ENCODE results near the gene CPEB2.

The CPEB2 gene

GRCh38 chr4:15042529-15043167 lies 40.4 kb downstream of the CPEB2 start:
- H3K9me3 ChIP-seq (ENCODE audit: control insufficient read depth in 1 of 2, low read length in 2 of 2): no peaks in the 10 kb centered on the region
- H3K9ac ChIP-seq (ENCODE audit: low read depth in 1 of 2, low read length in 2 of 2): no peak overlapping the region
- H3K27me3 ChIP-seq (ENCODE audit: control insufficient read depth in 1 of 2, insufficient read depth in 2 of 2, low read length in 2 of 2): no peaks in the 10 kb centered on the region
- H3K36me3 ChIP-seq (ENCODE audit: control insufficient read depth in 1 of 2, insufficient read depth in 2 of 2, low read length in 2 of 2): peaks cover 0 to 4% of the 10 kb centered on the region in 2 donors
- H3K4me1 ChIP-seq (ENCODE audit: control insufficient read depth in 1 of 2, insufficient read depth in 2 of 2, low read length in 2 of 2): no peaks in the 10 kb centered on the region
- H3K27ac ChIP-seq (ENCODE audit: low read depth, low read length): no peak overlapping the region
- no peak overlapping the region for H3K4me3 ChIP-seq (ENCODE audit: low read depth in 1 of 2, low read length in 2 of 2)

DNA sequence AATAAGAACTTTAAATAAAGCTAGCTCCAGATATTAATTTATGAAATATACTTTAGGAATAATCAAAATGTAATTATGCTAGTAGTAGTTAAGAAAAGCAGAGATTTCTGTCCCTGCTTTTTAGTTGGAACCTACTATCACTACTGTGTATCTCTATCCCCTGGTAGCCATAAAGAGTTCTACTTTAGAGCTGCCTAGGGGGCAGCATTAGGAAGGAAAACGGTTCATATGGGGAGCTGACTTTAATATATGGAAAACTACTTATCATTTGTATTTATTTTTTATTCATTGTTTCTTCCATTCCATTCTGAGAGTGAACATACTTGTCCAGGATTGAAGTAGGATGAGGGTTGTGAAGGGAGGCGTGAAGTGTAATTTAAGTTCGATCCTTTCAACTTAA lies 40.9 kb downstream of the CPEB2 start:
- H3K9ac ChIP-seq (ENCODE audit: low read depth in 1 of 2, low read length in 2 of 2): no peak overlapping the region
- H3K4me3 ChIP-seq (ENCODE audit: low read depth in 1 of 2, low read length in 2 of 2): no peak overlapping the region
- H3K27ac ChIP-seq (ENCODE audit: low read depth, low read length): no peak overlapping the region
- H3K36me3 ChIP-seq (ENCODE audit: control insufficient read depth in 1 of 2, insufficient read depth in 2 of 2, low read length in 2 of 2): peaks cover 0 to 4% of the 10 kb centered on the region in 2 donors
- H3K4me1 ChIP-seq (ENCODE audit: control insufficient read depth in 1 of 2, insufficient read depth in 2 of 2, low read length in 2 of 2): no peaks in the 10 kb centered on the region
- H3K27me3 ChIP-seq (ENCODE audit: control insufficient read depth in 1 of 2, insufficient read depth in 2 of 2, low read length in 2 of 2): no peaks in the 10 kb centered on the region
- no peaks in the 10 kb centered on the region for H3K9me3 ChIP-seq (ENCODE audit: control insufficient read depth in 1 of 2, low read length in 2 of 2)

GRCh38 chr4:15043922-15044321 lies 41.6 kb downstream of the CPEB2 start:
- Histone ChIP-seq H3K9me3 (ENCODE audit: control insufficient read depth in 1 of 2, low read length in 2 of 2) (no peaks in the 10 kb centered on the region), H3K27ac (ENCODE audit: low read depth, low read length) (no peak overlapping the region), H3K4me3 (ENCODE audit: low read depth in 1 of 2, low read length in 2 of 2) (no peak overlapping the region), H3K27me3 (ENCODE audit: control insufficient read depth in 1 of 2, insufficient read depth in 2 of 2, low read length in 2 of 2) (no peaks in the 10 kb centered on the region), H3K36me3 (ENCODE audit: control insufficient read depth in 1 of 2, insufficient read depth in 2 of 2, low read length in 2 of 2) (peaks cover 0 to 4% of the 10 kb centered on the region in 2 donors), H3K4me1 (ENCODE audit: control insufficient read depth in 1 of 2, insufficient read depth in 2 of 2, low read length in 2 of 2) (no peaks in the 10 kb centered on the region), H3K9ac (ENCODE audit: low read depth in 1 of 2, low read length in 2 of 2) (no peak overlapping the region)

- Histone ChIP-seq H3K27ac (ENCODE audit: low read depth, low read length) (no peak overlapping the region), H3K9me3 (ENCODE audit: control insufficient read depth in 1 of 2, low read length in 2 of 2) (no peaks in the 10 kb centered on the region), H3K4me1 (ENCODE audit: control insufficient read depth in 1 of 2, insufficient read depth in 2 of 2, low read length in 2 of 2) (no peaks in the 10 kb centered on the region), H3K27me3 (ENCODE audit: control insufficient read depth in 1 of 2, insufficient read depth in 2 of 2, low read length in 2 of 2) (no peaks in the 10 kb centered on the region), H3K4me3 (ENCODE audit: low read depth in 1 of 2, low read length in 2 of 2) (no peak overlapping the region), H3K9ac (ENCODE audit: low read depth in 1 of 2, low read length in 2 of 2) (no peak overlapping the region), H3K36me3 (ENCODE audit: control insufficient read depth in 1 of 2, insufficient read depth in 2 of 2, low read length in 2 of 2) (peaks cover 15 to 35% of the 10 kb centered on the region in 2 donors)
These were observed 52.3 kb downstream of the CPEB2 start for GRCh38 chr4:15054541-15054940.

DNA sequence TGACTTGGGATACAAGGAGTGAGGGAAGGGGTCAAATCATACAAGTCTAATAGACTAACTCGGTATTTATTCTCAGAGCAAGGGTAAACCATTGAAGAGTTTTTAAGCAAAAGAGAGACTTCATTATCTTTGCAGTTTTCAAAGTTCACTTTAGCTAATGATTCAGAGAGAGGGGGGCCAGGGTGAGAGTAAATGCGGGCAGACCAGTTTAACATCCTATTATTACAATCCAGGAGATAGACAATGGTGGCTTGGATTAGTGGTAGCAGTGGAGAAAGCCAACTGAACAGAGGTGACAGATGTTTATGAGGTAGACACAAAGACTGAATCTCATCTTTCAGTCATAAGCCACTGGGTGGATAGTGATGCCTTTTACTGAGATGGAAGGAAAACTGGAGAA lies 57.9 kb downstream of the CPEB2 start:
- Histone ChIP-seq H3K9me3 (ENCODE audit: control insufficient read depth in 1 of 2, low read length in 2 of 2) (no peaks in the 10 kb centered on the region), H3K4me1 (ENCODE audit: control insufficient read depth in 1 of 2, insufficient read depth in 2 of 2, low read length in 2 of 2) (peaks cover 0 to 8% of the 10 kb centered on the region in 2 donors), H3K36me3 (ENCODE audit: control insufficient read depth in 1 of 2, insufficient read depth in 2 of 2, low read length in 2 of 2) (peaks cover 25 to 57% of the 10 kb centered on the region in 2 donors), H3K9ac (ENCODE audit: low read depth in 1 of 2, low read length in 2 of 2) (no peak overlapping the region), H3K4me3 (ENCODE audit: low read depth in 1 of 2, low read length in 2 of 2) (no peak overlapping the region), H3K27me3 (ENCODE audit: control insufficient read depth in 1 of 2, insufficient read depth in 2 of 2, low read length in 2 of 2) (no peaks in the 10 kb centered on the region), H3K27ac (ENCODE audit: low read depth, low read length) (no peak overlapping the region)

DNA sequence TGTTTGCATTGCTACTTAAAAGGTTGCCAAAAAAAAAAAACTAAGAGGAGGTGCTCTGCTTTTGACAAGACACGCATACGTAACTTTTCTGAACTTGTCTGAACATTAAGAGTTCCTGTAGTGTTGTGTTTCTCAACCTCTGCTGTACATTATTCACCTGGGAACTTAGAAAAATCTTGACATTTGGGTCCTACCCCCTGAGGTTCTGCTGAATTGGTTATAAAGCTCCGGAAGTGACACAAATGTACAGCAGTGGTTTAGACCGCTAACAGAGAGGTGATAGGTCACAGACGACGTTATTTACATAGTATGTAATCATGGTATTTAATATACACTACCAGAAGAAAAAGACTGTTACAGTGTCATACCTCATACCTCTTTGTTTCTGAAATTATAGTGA lies 61.1 kb downstream of the CPEB2 start:
- H3K4me3 ChIP-seq (ENCODE audit: low read depth in 1 of 2, low read length in 2 of 2): no peak overlapping the region
- no peaks in the 10 kb centered on the region for H3K27me3 ChIP-seq (ENCODE audit: control insufficient read depth in 1 of 2, insufficient read depth in 2 of 2, low read length in 2 of 2)
- H3K4me1 ChIP-seq (ENCODE audit: control insufficient read depth in 1 of 2, insufficient read depth in 2 of 2, low read length in 2 of 2): peaks cover 0 to 8% of the 10 kb centered on the region in 2 donors
- no peaks in the 10 kb centered on the region for H3K9me3 ChIP-seq (ENCODE audit: control insufficient read depth in 1 of 2, low read length in 2 of 2)
- H3K36me3 ChIP-seq (ENCODE audit: control insufficient read depth in 1 of 2, insufficient read depth in 2 of 2, low read length in 2 of 2): peaks cover 22 to 53% of the 10 kb centered on the region in 2 donors
- no peak overlapping the region for H3K9ac ChIP-seq (ENCODE audit: low read depth in 1 of 2, low read length in 2 of 2)
- no peak overlapping the region for H3K27ac ChIP-seq (ENCODE audit: low read depth, low read length)

DNA sequence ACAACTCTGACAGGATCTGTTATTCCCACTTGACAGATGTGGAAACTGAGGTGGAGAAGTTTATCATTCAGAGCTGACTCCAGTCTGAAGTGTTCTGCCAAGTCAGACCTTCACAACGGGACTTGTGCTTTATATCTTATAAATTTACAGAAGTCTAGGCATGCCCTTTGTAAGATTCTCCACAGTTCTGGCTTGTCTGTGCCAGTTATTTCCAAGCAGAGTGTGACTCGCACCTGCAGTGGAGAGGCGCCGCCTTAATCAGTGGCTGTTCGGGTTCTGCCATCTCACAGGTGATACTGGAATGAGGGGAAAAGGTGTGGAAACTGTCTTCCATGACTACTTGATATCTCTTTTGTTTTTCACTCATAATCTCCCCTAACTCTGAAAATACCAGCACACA lies 63.2 kb downstream of the CPEB2 start:
- Histone ChIP-seq H3K9me3 (ENCODE audit: control insufficient read depth in 1 of 2, low read length in 2 of 2) (no peaks in the 10 kb centered on the region), H3K36me3 (ENCODE audit: control insufficient read depth in 1 of 2, insufficient read depth in 2 of 2, low read length in 2 of 2) (peaks cover 12 to 40% of the 10 kb centered on the region in 2 donors), H3K4me1 (ENCODE audit: control insufficient read depth in 1 of 2, insufficient read depth in 2 of 2, low read length in 2 of 2) (peaks cover 0 to 8% of the 10 kb centered on the region in 2 donors), H3K9ac (ENCODE audit: low read depth in 1 of 2, low read length in 2 of 2) (no peak overlapping the region), H3K27ac (ENCODE audit: low read depth, low read length) (no peak overlapping the region), H3K4me3 (ENCODE audit: low read depth in 1 of 2, low read length in 2 of 2) (no peak overlapping the region), H3K27me3 (ENCODE audit: control insufficient read depth in 1 of 2, insufficient read depth in 2 of 2, low read length in 2 of 2) (no peaks in the 10 kb centered on the region)

DNA sequence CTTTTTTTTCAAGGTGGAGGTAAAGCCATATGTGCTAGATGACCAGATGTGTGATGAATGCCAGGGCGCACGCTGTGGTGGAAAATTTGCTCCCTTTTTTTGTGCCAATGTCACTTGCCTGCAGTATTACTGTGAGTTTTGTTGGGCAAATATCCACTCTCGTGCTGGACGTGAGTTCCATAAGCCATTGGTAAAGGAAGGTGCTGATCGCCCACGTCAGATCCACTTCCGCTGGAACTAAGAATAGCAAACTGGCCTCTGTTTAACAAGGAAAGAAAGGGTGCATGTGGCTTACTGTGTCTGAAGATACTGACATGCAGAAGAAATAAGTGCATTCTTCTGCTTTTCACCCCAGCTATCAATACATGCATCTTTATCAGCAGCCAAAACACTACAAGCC lies 63.9 kb downstream of the CPEB2 start:
- no peaks in the 10 kb centered on the region for H3K27me3 ChIP-seq (ENCODE audit: control insufficient read depth in 1 of 2, insufficient read depth in 2 of 2, low read length in 2 of 2)
- H3K4me1 ChIP-seq (ENCODE audit: control insufficient read depth in 1 of 2, insufficient read depth in 2 of 2, low read length in 2 of 2): peaks cover 0 to 8% of the 10 kb centered on the region in 2 donors
- no peak overlapping the region for H3K9ac ChIP-seq (ENCODE audit: low read depth in 1 of 2, low read length in 2 of 2)
- H3K4me3 ChIP-seq (ENCODE audit: low read depth in 1 of 2, low read length in 2 of 2): no peak overlapping the region
- H3K27ac ChIP-seq (ENCODE audit: low read depth, low read length): no peak overlapping the region
- peaks cover 12 to 40% of the 10 kb centered on the region in 2 donors for H3K36me3 ChIP-seq (ENCODE audit: control insufficient read depth in 1 of 2, insufficient read depth in 2 of 2, low read length in 2 of 2)
- H3K9me3 ChIP-seq (ENCODE audit: control insufficient read depth in 1 of 2, low read length in 2 of 2): no peaks in the 10 kb centered on the region

DNA sequence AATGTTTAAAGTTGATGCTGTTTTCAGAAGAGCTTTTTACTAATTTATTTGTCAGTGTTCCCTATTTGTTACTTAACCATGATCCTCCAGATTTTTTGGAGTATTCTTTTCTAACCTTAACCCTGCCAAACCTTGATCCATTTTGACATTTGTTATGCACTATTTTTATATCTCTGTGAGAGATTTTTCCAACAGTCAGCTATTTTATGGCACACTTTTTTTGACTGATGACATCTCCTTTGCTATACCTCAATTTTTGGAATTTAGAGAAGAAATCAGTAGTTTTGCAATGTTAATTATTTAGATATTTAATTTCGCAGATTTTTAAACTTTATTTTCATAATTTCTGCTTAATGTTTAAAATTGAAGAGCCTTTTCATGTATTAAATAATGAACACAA lies 66.0 kb downstream of the CPEB2 start:
- H3K36me3 ChIP-seq (ENCODE audit: control insufficient read depth in 1 of 2, insufficient read depth in 2 of 2, low read length in 2 of 2): peaks cover 9 to 23% of the 10 kb centered on the region in 2 donors
- H3K27me3 ChIP-seq (ENCODE audit: control insufficient read depth in 1 of 2, insufficient read depth in 2 of 2, low read length in 2 of 2): no peaks in the 10 kb centered on the region
- H3K4me3 ChIP-seq (ENCODE audit: low read depth in 1 of 2, low read length in 2 of 2): no peak overlapping the region
- peaks cover 0 to 5% of the 10 kb centered on the region in 2 donors for H3K4me1 ChIP-seq (ENCODE audit: control insufficient read depth in 1 of 2, insufficient read depth in 2 of 2, low read length in 2 of 2)
- no peak overlapping the region for H3K9ac ChIP-seq (ENCODE audit: low read depth in 1 of 2, low read length in 2 of 2)
- no peaks in the 10 kb centered on the region for H3K9me3 ChIP-seq (ENCODE audit: control insufficient read depth in 1 of 2, low read length in 2 of 2)
- no peak overlapping the region for H3K27ac ChIP-seq (ENCODE audit: low read depth, low read length)

- H3K27ac ChIP-seq (ENCODE audit: low read depth, low read length): no peak overlapping the region
- no peak overlapping the region for H3K4me3 ChIP-seq (ENCODE audit: low read depth in 1 of 2, low read length in 2 of 2)
- H3K27me3 ChIP-seq (ENCODE audit: control insufficient read depth in 1 of 2, insufficient read depth in 2 of 2, low read length in 2 of 2): no peaks in the 10 kb centered on the region
- no peak overlapping the region for H3K9ac ChIP-seq (ENCODE audit: low read depth in 1 of 2, low read length in 2 of 2)
- peaks cover 0 to 4% of the 10 kb centered on the region in 2 donors for H3K9me3 ChIP-seq (ENCODE audit: control insufficient read depth in 1 of 2, low read length in 2 of 2)
- no peaks in the 10 kb centered on the region for H3K4me1 ChIP-seq (ENCODE audit: control insufficient read depth in 1 of 2, insufficient read depth in 2 of 2, low read length in 2 of 2)
- no peaks in the 10 kb centered on the region for H3K36me3 ChIP-seq (ENCODE audit: control insufficient read depth in 1 of 2, insufficient read depth in 2 of 2, low read length in 2 of 2)
These were observed 73.6 kb downstream of the CPEB2 start for GRCh38 chr4:15075875-15076274.

Measured in duodenal mucosa (tissue), 2 donors.